ENCODE measurements around the gene HTRA1.

The HTRA1 gene

GRCh38 chr10:122519873-122520272, 58.5 kb downstream of the HTRA1 start:
- H3K4me3 ChIP-seq (ENCODE audit: insufficient read depth, low read length, poor library complexity, severe bottlenecking) = no peak overlapping the region
- H3K9ac ChIP-seq (ENCODE audit: low read length) = no peak overlapping the region
- H4K20me1 ChIP-seq (ENCODE audit: low read depth, low read length) = no peaks in the 10 kb centered on the region
- no peak overlapping the region for H3K4me2 ChIP-seq (ENCODE audit: low read depth, low read length, poor library complexity, severe bottlenecking)
- no peaks in the 10 kb centered on the region for H3F3A ChIP-seq (ENCODE audit: insufficient read depth)
- TF ChIP-seq CTCF (IDR thresholded peaks at IDR 0.05; ENCODE audit: insufficient read depth, low read length, poor library complexity, severe bottlenecking) (no peak), EZH2phosphoT487 (conservative IDR thresholded peaks at IDR 0.05; ENCODE audit: low read length) (no peak)
- no peaks in the 10 kb centered on the region for H3K79me2 ChIP-seq (ENCODE audit: insufficient read depth, low read length)
- H3K9me2 ChIP-seq (replicated peaks; ENCODE audit: insufficient read depth, low read length) = no peaks in the 10 kb centered on the region
- H3K27me3 ChIP-seq (ENCODE audit: low read length) = no peaks in the 10 kb centered on the region
- no peak overlapping the region for H3K27ac ChIP-seq (ENCODE audit: low read depth, low read length)
- no peaks in the 10 kb centered on the region for H3K9me3 ChIP-seq (ENCODE audit: insufficient read depth, low read length)
- no peaks in the 10 kb centered on the region for H3K36me3 ChIP-seq (ENCODE audit: low read length)
- no peak overlapping the region for H2AFZ ChIP-seq (ENCODE audit: low read depth, low read length, severe bottlenecking)

DNA sequence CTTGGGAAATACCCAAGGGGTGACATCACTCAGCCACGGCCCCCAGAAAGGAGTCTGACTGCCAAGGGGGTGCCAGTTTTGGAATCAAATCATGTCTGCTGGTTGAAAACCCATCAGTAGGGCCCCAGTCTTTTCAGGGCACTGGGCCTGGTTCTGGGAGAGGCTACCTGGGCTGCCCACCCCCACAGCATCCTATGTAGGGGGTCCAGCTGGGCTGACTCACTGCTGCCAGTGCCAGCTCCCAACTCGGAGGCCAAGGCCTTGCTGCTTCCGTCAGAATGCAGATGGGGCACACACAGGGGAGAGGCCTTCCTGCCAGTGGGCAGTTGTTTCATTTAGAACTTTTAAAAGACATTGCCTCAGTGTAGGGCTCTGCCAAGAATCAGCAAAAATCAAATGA, 59.7 kb downstream of the HTRA1 start:
- H3K27ac ChIP-seq (ENCODE audit: low read depth, low read length) = no peak overlapping the region
- no peaks in the 10 kb centered on the region for H3K36me3 ChIP-seq (ENCODE audit: low read length)
- no peaks in the 10 kb centered on the region for H4K20me1 ChIP-seq (ENCODE audit: low read depth, low read length)
- no peaks in the 10 kb centered on the region for H3K9me3 ChIP-seq (ENCODE audit: insufficient read depth, low read length)
- no peak overlapping the region for H2AFZ ChIP-seq (ENCODE audit: low read depth, low read length, severe bottlenecking)
- TF ChIP-seq CTCF (IDR thresholded peaks at IDR 0.05; ENCODE audit: insufficient read depth, low read length, poor library complexity, severe bottlenecking) = no peak
- TF ChIP-seq EZH2phosphoT487 (conservative IDR thresholded peaks at IDR 0.05; ENCODE audit: low read length) = no peak
- H3K9ac ChIP-seq (ENCODE audit: low read length) = no peak overlapping the region
- H3F3A ChIP-seq (ENCODE audit: insufficient read depth) = no peaks in the 10 kb centered on the region
- no peaks in the 10 kb centered on the region for H3K27me3 ChIP-seq (ENCODE audit: low read length)
- H3K4me2 ChIP-seq (ENCODE audit: low read depth, low read length, poor library complexity, severe bottlenecking) = no peak overlapping the region
- no peak overlapping the region for H3K4me3 ChIP-seq (ENCODE audit: insufficient read depth, low read length, poor library complexity, severe bottlenecking)
- H3K79me2 ChIP-seq (ENCODE audit: insufficient read depth, low read length) = no peaks in the 10 kb centered on the region
- H3K9me2 ChIP-seq (replicated peaks; ENCODE audit: insufficient read depth, low read length) = no peaks in the 10 kb centered on the region

DNA sequence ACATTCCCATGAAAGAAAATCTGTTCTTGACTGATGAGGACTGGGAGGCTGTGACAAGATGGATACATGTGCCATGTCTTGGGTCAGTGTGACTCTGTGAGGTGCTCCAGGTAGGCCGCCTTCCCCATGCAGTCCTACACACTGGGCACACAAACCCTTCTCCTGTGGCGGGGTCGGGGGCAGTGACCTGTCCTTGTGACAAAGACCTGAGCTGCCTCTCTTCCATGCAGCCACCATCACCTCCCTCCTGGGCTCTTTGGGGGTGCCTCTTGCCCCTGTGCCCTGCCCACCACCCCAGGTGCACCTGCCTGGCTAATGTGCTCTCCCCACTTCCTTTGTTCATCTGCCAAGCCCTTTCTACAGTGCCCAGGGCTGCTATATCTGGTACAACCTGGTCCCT, 63.5 kb downstream of the HTRA1 start:
- Histone ChIP-seq H3F3A (ENCODE audit: insufficient read depth) (no peaks in the 10 kb centered on the region), H3K9me2 (replicated peaks; ENCODE audit: insufficient read depth, low read length) (no peaks in the 10 kb centered on the region), H3K27ac (ENCODE audit: low read depth, low read length) (no peak overlapping the region), H3K4me2 (ENCODE audit: low read depth, low read length, poor library complexity, severe bottlenecking) (no peak overlapping the region), H3K79me2 (ENCODE audit: insufficient read depth, low read length) (no peaks in the 10 kb centered on the region), H3K9ac (ENCODE audit: low read length) (no peak overlapping the region), H3K27me3 (ENCODE audit: low read length) (no peaks in the 10 kb centered on the region), H3K9me3 (ENCODE audit: insufficient read depth, low read length) (no peaks in the 10 kb centered on the region), H3K4me3 (ENCODE audit: insufficient read depth, low read length, poor library complexity, severe bottlenecking) (no peak overlapping the region), H2AFZ (ENCODE audit: low read depth, low read length, severe bottlenecking) (no peak overlapping the region), H4K20me1 (ENCODE audit: low read depth, low read length) (no peaks in the 10 kb centered on the region), H3K36me3 (ENCODE audit: low read length) (no peaks in the 10 kb centered on the region)
- TF ChIP-seq EZH2phosphoT487 (conservative IDR thresholded peaks at IDR 0.05; ENCODE audit: low read length) = no peak
- TF ChIP-seq CTCF (IDR thresholded peaks at IDR 0.05; ENCODE audit: insufficient read depth, low read length, poor library complexity, severe bottlenecking) = no peak

- TF ChIP-seq EZH2phosphoT487 (conservative IDR thresholded peaks at IDR 0.05; ENCODE audit: low read length) (no peak), CTCF (IDR thresholded peaks at IDR 0.05; ENCODE audit: insufficient read depth, low read length, poor library complexity, severe bottlenecking) (no peak)
- Histone ChIP-seq H3F3A (ENCODE audit: insufficient read depth) (no peaks in the 10 kb centered on the region), H3K27ac (ENCODE audit: low read depth, low read length) (no peak overlapping the region), H3K4me3 (ENCODE audit: insufficient read depth, low read length, poor library complexity, severe bottlenecking) (no peak overlapping the region), H4K20me1 (ENCODE audit: low read depth, low read length) (no peaks in the 10 kb centered on the region), H3K9ac (ENCODE audit: low read length) (no peak overlapping the region), H2AFZ (ENCODE audit: low read depth, low read length, severe bottlenecking) (no peak overlapping the region), H3K9me2 (replicated peaks; ENCODE audit: insufficient read depth, low read length) (no peaks in the 10 kb centered on the region), H3K79me2 (ENCODE audit: insufficient read depth, low read length) (no peaks in the 10 kb centered on the region), H3K36me3 (ENCODE audit: low read length) (no peaks in the 10 kb centered on the region), H3K4me2 (ENCODE audit: low read depth, low read length, poor library complexity, severe bottlenecking) (no peak overlapping the region), H3K27me3 (ENCODE audit: low read length) (no peaks in the 10 kb centered on the region), H3K9me3 (ENCODE audit: insufficient read depth, low read length) (no peaks in the 10 kb centered on the region)
Measured at GRCh38 chr10:122525788-122526187, 64.4 kb downstream of the HTRA1 start.

All from SU-DHL-6 (cell line).